K562 (cell line): ENCODE measurements around the gene DIRAS2. TPM values are rescaled to one million over a fixed set of nuclear protein-coding genes. Genes with fewer than 3 reads are reported as not detected.

Experiments
- ATAC-seq: fragments of 200-7000 bp; cut with Tn5 transposase; 3 replicates; pipeline ENCODE4 v1.9.1; 2020; ENCODE audit warnings: moderate library complexity
- BruUV-seq: library from RNA; stranded (reverse); fragments of 400-500 nt; replicated peaks from 2 replicates; lab custom pipeline; 2021; lab: Mats Ljungman, UMichigan
- CTCF ChIA-PET: fragments of 300-600 bp; formaldehyde crosslinking; extraction: SDS; loops from one replicate; lab custom pipeline; 2021; ENCODE audit warnings: low intra/inter-chr PET ratio; lab: Yijun Ruan, JAX
- POLR2A ChIA-PET: fragments of 300-600, 350-650 bp; sonication (Branson Sonifier 250); formaldehyde crosslinking; extraction: SDS; loops from one replicate; lab custom pipeline; 2021; ENCODE audit warnings: antibody characterized with exemption, inconsistent platforms; lab: Yijun Ruan, JAX
- DNase-seq, 4 experiments: peaks; one replicate each; pipeline versions ENCODE4 v3.0.0 to v3.0.0-alpha.2; 2011 to 2018; ENCODE audit warnings: low spot score in 3 of 4, mixed read lengths in 3 of 4; ENCODE audit errors: extremely low read depth in 1 of 4
- FAIRE-seq: peaks from 2 replicates; lab custom pipeline; 2011; peaks lifted over from hg19 to GRCh38; lab: Jason Lieb, UNC
- H2AFZ ChIP-seq: 2 replicates; pipeline ENCODE4 v1.6.0; 2011; ENCODE audit warnings: low read depth, low read length, control low read depth, inconsistent platforms
- H3K27ac ChIP-seq: fragments of 200-600 bp; 3 replicates; pipeline ENCODE4 v1.8.0; 2011; ENCODE audit warnings: low read depth, mild to moderate bottlenecking, control low read depth, inconsistent platforms, low read length, moderate library complexity, mixed read lengths; ENCODE audit errors: extremely low read depth
- H3K27me3 ChIP-seq, 2 experiments: fragments of 300-600 bp in 1 of 2; 2 replicates in 1 of 2; 3 replicates in 1 of 2; pipeline versions ENCODE4 v1.6.0 to v1.8.0; 2011; ENCODE audit warnings: inconsistent platforms in 2 of 2, low read length in 2 of 2, mild to moderate bottlenecking in 1 of 2, mixed read lengths in 1 of 2, moderate library complexity in 1 of 2; ENCODE audit not compliant: control insufficient read depth in 2 of 2, insufficient read depth in 2 of 2
- H3K36me3 ChIP-seq: fragments of 300-600 bp; 3 replicates; pipeline ENCODE4 v1.8.0; 2011; ENCODE audit warnings: mild to moderate bottlenecking, low read length, inconsistent platforms; ENCODE audit not compliant: control insufficient read depth, insufficient read depth
- H3K4me1 ChIP-seq, 2 experiments: fragments of 200-600 bp in 1 of 2; replicated peaks in 1 of 2; 2 replicates in 1 of 2; 3 replicates in 1 of 2; pipeline versions ENCODE4 v1.5.1 to v1.8.0; 2011; ENCODE audit warnings: inconsistent platforms in 2 of 2, low read length in 2 of 2, mild to moderate bottlenecking in 1 of 2, mixed read lengths in 1 of 2, moderate library complexity in 1 of 2; ENCODE audit not compliant: control insufficient read depth in 2 of 2, insufficient read depth in 2 of 2
- H3K4me2 ChIP-seq: 2 replicates; pipeline ENCODE4 v1.6.1; 2011; ENCODE audit warnings: low read length, control low read depth, inconsistent platforms, mixed read lengths; ENCODE audit not compliant: insufficient read depth
- H3K4me3 ChIP-seq: fragments of 200-600 bp; sonication (generic), shearing (Covaris generic); 2 replicates; pipeline ENCODE4 v1.5.1; 2016; ENCODE audit warnings: control low read depth, inconsistent platforms
- H3K79me2 ChIP-seq: fragments of 200-600 bp; 3 replicates; pipeline ENCODE4 v1.8.0; 2011; ENCODE audit warnings: low read length, inconsistent platforms; ENCODE audit not compliant: control insufficient read depth, insufficient read depth
- H3K9ac ChIP-seq, 2 experiments: 2 replicates each; pipeline versions ENCODE4 v1.6.0 to v1.6.1; 2011; ENCODE audit warnings: low read depth in 2 of 2, low read length in 2 of 2, control low read depth in 1 of 2, inconsistent platforms in 1 of 2, mild to moderate bottlenecking in 1 of 2, mixed read lengths in 1 of 2; ENCODE audit not compliant: insufficient read depth in 1 of 2
- H3K9me1 ChIP-seq: one replicate; pipeline ENCODE4 v1.6.0; 2011; ENCODE audit warnings: inconsistent platforms, mild to moderate bottlenecking, low read length, moderate library complexity; ENCODE audit not compliant: control insufficient read depth, insufficient read depth
- H3K9me3 ChIP-seq: replicated peaks from 2 replicates; pipeline ENCODE4 v1.5.1; 2011; ENCODE audit warnings: low read depth, low read length, inconsistent platforms; ENCODE audit not compliant: control insufficient read depth, insufficient read depth
- H4K20me1 ChIP-seq: replicated peaks from 2 replicates; pipeline ENCODE4 v1.6.1; 2011; ENCODE audit warnings: low read length, inconsistent platforms, mixed read lengths; ENCODE audit not compliant: control insufficient read depth, insufficient read depth
- ARID3B ChIP-seq: fragments of 250-450 bp; sonication (Bioruptor Pico); IDR thresholded peaks from 2 replicates; pipeline ENCODE4 v1.4.0; 2020; ENCODE audit warnings: borderline replicate concordance
- CAMTA2 ChIP-seq: fragments of 250-450 bp; sonication (Bioruptor Pico); conservative IDR thresholded peaks from 2 replicates; pipeline ENCODE4 v1.5.1; 2022
- FOXK2 ChIP-seq, 2 experiments: fragments of 450-650 bp; IDR thresholded peaks in 1 of 2; conservative IDR thresholded peaks in 1 of 2; 2 replicates each; pipeline ENCODE4 v1.6.1; 2016; ENCODE audit warnings: low read depth in 2 of 2, mild to moderate bottlenecking in 1 of 2
- PHB ChIP-seq: fragments of 250-450 bp; sonication (Bioruptor Pico); IDR thresholded peaks from 2 replicates; pipeline ENCODE4 v1.5.0; 2021
- PTRF ChIP-seq: fragments of 450-650 bp; IDR thresholded peaks from 2 replicates; pipeline ENCODE4 v1.6.1; 2016; ENCODE audit warnings: mild to moderate bottlenecking, missing genetic modification characterization, missing compliant biosample characterization
- RREB1 ChIP-seq: fragments of 250-450 bp; sonication (Bioruptor Pico); IDR thresholded peaks from 2 replicates; pipeline ENCODE4 v1.4.0; 2020
- ZNF24 ChIP-seq: fragments of 450-650 bp; IDR thresholded peaks from 2 replicates; pipeline ENCODE4 v1.6.1; 2016
- ZNF253 ChIP-seq: fragments of 250-450 bp; sonication (Bioruptor Pico); conservative IDR thresholded peaks from 2 replicates; pipeline ENCODE4 v1.6.1; 2021; ENCODE audit warnings: mild to moderate bottlenecking
- ZNF445 ChIP-seq: fragments of 250-450 bp; sonication (Bioruptor Pico); IDR thresholded peaks from 2 replicates; pipeline ENCODE4 v1.4.0; 2020; ENCODE audit warnings: low read depth, mild to moderate bottlenecking, moderate library complexity
- ZNF551 ChIP-seq: fragments of 250-450 bp; sonication (Bioruptor Pico); IDR thresholded peaks from 2 replicates; pipeline ENCODE4 v1.5.0; 2021; ENCODE audit warnings: mild to moderate bottlenecking, moderate library complexity
- ZNF561 ChIP-seq: fragments of 450-650 bp; formaldehyde crosslinking; conservative IDR thresholded peaks from 2 replicates; pipeline ENCODE4 v1.4.0; 2020; ENCODE audit warnings: mild to moderate bottlenecking, moderate library complexity
- ZNF830 ChIP-seq: fragments of 250-450 bp; sonication (Bioruptor Pico); IDR thresholded peaks from 2 replicates; pipeline ENCODE4 v1.5.0; 2021; ENCODE audit warnings: mild to moderate bottlenecking
- WGBS: fragments of 100-300 bp; shearing (Covaris generic); methylation state at CpG from one replicate; pipeline ENCODE4 v1.1.6; 2016; ENCODE audit warnings: low coverage, mixed read lengths; ENCODE audit not compliant: insufficient coverage; ENCODE audit errors: missing lambda C conversion rate; 5-methylcytosine and 5-hydroxymethylcytosine counted together
- in situ Hi-C: fragments of 300-500 bp; cut with MboI; formaldehyde crosslinking; loops from 4 replicates; pipeline ENCODE4 v1.15.0; 2018; ENCODE audit warnings: inconsistent platforms, mixed read lengths
- intact Hi-C: fragments of 100-400 bp; cut with micrococcal nuclease; formaldehyde crosslinking; loops from 2 replicates; pipeline ENCODE4 v1.14.2; 2022
- polyA plus RNA-seq, 8 experiments: library from polyadenylated mRNA; depleted of rRNA in 4 of 8; stranded (reverse) in 5 of 8; unstranded in 3 of 8; fragments of >200 nt; fragmentation: Nextera tagmentation in 2 of 8; fragmentation: Illumina TruSeq in 1 of 8; extraction: Ambion mirVana in 2 of 8; extraction: Trizol in 1 of 8; gene quantifications; 2 replicates each; pipeline versions ENCODE4 v1.2.1 to v1.2.3, GENCODE V29; 2011 to 2014; ENCODE audit warnings: inconsistent platforms in 1 of 8, missing spikeins in 1 of 8
- total RNA-seq, 7 experiments: library from RNA; depleted of rRNA in 6 of 7; stranded (reverse); fragments of >200 nt in 6 of 7; fragmentation: Illumina TruSeq in 2 of 7; extraction: Trizol in 2 of 7; gene quantifications; 2 replicates each; pipeline versions ENCODE4 v1.2.1 to v1.2.3, GENCODE V29; 2011 to 2021; ENCODE audit warnings: low replicate concordance in 1 of 7
- TF ChIP-seq, protein P1 (sequence below): IDR thresholded peaks from 2 replicates; pipeline ENCODE4 v1.6.1; 2011; ENCODE audit warnings: borderline replicate concordance, low read depth, mild to moderate bottlenecking, moderate library complexity, low read length; ENCODE audit not compliant: insufficient read depth, poor library complexity, severe bottlenecking

The DIRAS2 gene
- total and polyA plus RNA-seq, 9 of the 15 experiments (the other 6 are each of a cell fraction or from before 2014, with no cell fraction given), result not detected

GRCh38 chr9:90684106-90684505 is 41.5 kb upstream of the DIRAS2 start (continued):
- no peak for TF ChIP-seq ZNF445 (CRISPR knock-in tag)
- TF ChIP-seq, all 486 proteins: peak for 0

DNA sequence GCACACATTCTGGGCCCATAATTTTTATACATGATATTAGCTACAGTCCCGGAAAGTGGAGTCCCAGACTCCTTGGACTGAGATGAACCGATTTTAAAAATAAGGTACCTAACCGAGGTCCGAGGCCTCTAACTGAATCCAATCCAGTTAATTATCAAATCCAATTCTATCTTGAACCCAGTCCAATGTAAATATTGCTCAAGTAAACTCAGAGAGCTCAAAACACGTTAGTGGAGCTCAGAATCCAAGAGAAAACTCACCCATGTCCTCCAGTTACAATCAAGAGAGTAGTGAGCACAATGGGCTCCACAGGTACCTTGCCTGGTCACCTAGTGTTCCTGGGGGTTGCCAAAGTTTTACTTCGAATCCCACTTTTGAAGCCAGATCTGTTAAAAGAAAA is 37.9 kb upstream of the DIRAS2 start:
- in situ Hi-C loops, result no loop called here
- Histone ChIP-seq H3K4me3 (no peak overlapping the region), H3K27ac (no peak overlapping the region), H4K20me1 (no peaks in the 10 kb centered on the region), H3K4me2 (no peak overlapping the region), H3K4me1 (no peaks in the 10 kb centered on the region), H2AFZ (no peak overlapping the region), H3K79me2 (no peaks in the 10 kb centered on the region), H3K36me3 (no peaks in the 10 kb centered on the region), H3K9me3 (no peaks in the 10 kb centered on the region), H3K9ac (no peak overlapping the region), H3K9me1 (no peaks in the 10 kb centered on the region), H3K27me3 (no peaks in the 10 kb centered on the region)
- POLR2A ChIA-PET, result no interaction called here
- CTCF ChIA-PET, result no interaction called here
- DNase-seq (no peak), FAIRE-seq (no peak), ATAC-seq (no peak)
- no TSS peak for BruUV-seq
- 0% methylated on average over 6 of the region's 6 CpGs for WGBS
- intact Hi-C loops, result no loop called here
- TF ChIP-seq PTRF (no peak), CAMTA2 (CRISPR knock-in tag) (no peak), FOXK2 (conservative IDR thresholded peaks at IDR 0.05 in 1 of 2, IDR thresholded peaks at IDR 0.05 in 1 of 2; ENCODE audit: low read depth in 2 of 2) (no peak), ZNF561 (CRISPR knock-in tag) (no peak), ZNF551 (CRISPR knock-in tag) (no peak), ARID3B (CRISPR knock-in tag) (no peak), RREB1 (CRISPR knock-in tag) (no peak), PHB (CRISPR knock-in tag) (no peak), ZNF253 (CRISPR knock-in tag) (no peak), ZNF24 (no peak), ZNF830 (CRISPR knock-in tag) (no peak)
- TF ChIP-seq, protein P1, sequence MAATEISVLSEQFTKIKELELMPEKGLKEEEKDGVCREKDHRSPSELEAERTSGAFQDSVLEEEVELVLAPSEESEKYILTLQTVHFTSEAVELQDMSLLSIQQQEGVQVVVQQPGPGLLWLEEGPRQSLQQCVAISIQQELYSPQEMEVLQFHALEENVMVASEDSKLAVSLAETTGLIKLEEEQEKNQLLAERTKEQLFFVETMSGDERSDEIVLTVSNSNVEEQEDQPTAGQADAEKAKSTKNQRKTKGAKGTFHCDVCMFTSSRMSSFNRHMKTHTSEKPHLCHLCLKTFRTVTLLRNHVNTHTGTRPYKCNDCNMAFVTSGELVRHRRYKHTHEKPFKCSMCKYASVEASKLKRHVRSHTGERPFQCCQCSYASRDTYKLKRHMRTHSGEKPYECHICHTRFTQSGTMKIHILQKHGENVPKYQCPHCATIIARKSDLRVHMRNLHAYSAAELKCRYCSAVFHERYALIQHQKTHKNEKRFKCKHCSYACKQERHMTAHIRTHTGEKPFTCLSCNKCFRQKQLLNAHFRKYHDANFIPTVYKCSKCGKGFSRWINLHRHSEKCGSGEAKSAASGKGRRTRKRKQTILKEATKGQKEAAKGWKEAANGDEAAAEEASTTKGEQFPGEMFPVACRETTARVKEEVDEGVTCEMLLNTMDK, result no peak
